ENCODE results near the gene COG8.
"Not testable (repeated sequence)": the region's sequence is repeated elsewhere in the genome, so short reads cannot be mapped to it uniquely, and the experiment has no call there.

Gene COG8

GRCh38 chr16:69339289-69340094 lies at the start of gene COG8, which contains the start of gene NIP7:
Gene COG8 (minus strand): TSS chr16:69339564. CDS start chr16:69339552, 12 bp downstream.
Gene NIP7 (plus strand): TSS chr16:69339772. CDS start chr16:69339830, 58 bp downstream.
- DNase-seq, result peak; percentile 86

- no peak for DNase-seq
Measured at GRCh38 chr16:69386596-69386995, 47.2 kb upstream of the COG8 start.

GRCh38 chr16:69384974-69385373 lies 45.6 kb upstream of the COG8 start:
- DNase-seq, result no peak

GRCh38 chr16:69382421-69382820 lies 43.1 kb upstream of the COG8 start:
- DNase-seq, result no peak

GRCh38 chr16:69381231-69381630 lies 41.9 kb upstream of the COG8 start:
- no peak for DNase-seq

GRCh38 chr16:69378760-69379159 lies 39.4 kb upstream of the COG8 start:
- no peak for DNase-seq

- no peak for DNase-seq
Measured at GRCh38 chr16:69378036-69378435, 38.7 kb upstream of the COG8 start.

- no peak for DNase-seq
Measured at GRCh38 chr16:69376393-69377059, 37.2 kb upstream of the COG8 start.

GRCh38 chr16:69373019-69373418 lies 33.7 kb upstream of the COG8 start:
- no peak for DNase-seq

- DNase-seq, result no peak
Measured at GRCh38 chr16:69371564-69371963, 32.2 kb upstream of the COG8 start.

GRCh38 chr16:69368866-69369265 lies 29.5 kb upstream of the COG8 start:
- DNase-seq, result no peak

- no peak for DNase-seq
Measured at GRCh38 chr16:69367980-69368379, 28.6 kb upstream of the COG8 start.

- DNase-seq, result no peak
Measured at GRCh38 chr16:69366431-69366830, 27.1 kb upstream of the COG8 start.

- no peak for DNase-seq
Measured at GRCh38 chr16:69365901-69366300, 26.5 kb upstream of the COG8 start.

- no peak for DNase-seq
Measured at GRCh38 chr16:69364088-69364487, 24.7 kb upstream of the COG8 start.

- no peak for DNase-seq
Measured at GRCh38 chr16:69363281-69363717, 23.9 kb upstream of the COG8 start.

- not testable (repeated sequence) for DNase-seq
Measured at GRCh38 chr16:69360070-69360469, 20.7 kb upstream of the COG8 start.

- no peak for DNase-seq
Measured at GRCh38 chr16:69351309-69352027, 12.1 kb upstream of the COG8 start, which contains the start of gene TMED6. Gene TMED6 (minus strand): TSS chr16:69351786. CDS start chr16:69351753, 33 bp downstream.

- no peak for DNase-seq
Measured at GRCh38 chr16:69350536-69351133, 11.3 kb upstream of the COG8 start.

GRCh38 chr16:69349536-69349935 lies 10.2 kb upstream of the COG8 start:
- DNase-seq, result no peak

GRCh38 chr16:69348222-69348621 lies 8.9 kb upstream of the COG8 start:
- no peak for DNase-seq

GRCh38 chr16:69346683-69347082 lies 7.3 kb upstream of the COG8 start:
- DNase-seq, result no peak

- no peak for DNase-seq
Measured at GRCh38 chr16:69345923-69346322, 6.6 kb upstream of the COG8 start.
